Stimulated activated CD8-positive, alpha-beta memory T cell treated with anti-CD3 and anti-CD28 coated beads, Interleukin-15, amount 100 ng/mL, for 48 hours (primary cell): ENCODE measurements around the gene SLC41A2.
"Not testable (repeated sequence)": the region's sequence is repeated elsewhere in the genome, so short reads cannot be mapped to it uniquely, and the experiment has no call there.

Experiments used
- DNase-seq, 2 donors: peaks; one replicate each; pipeline ENCODE4 v3.0.0-alpha.2; 2020; ENCODE audit warnings: low read depth in 2 of 2

Gene SLC41A2

GRCh38 chr12:104958001-104958804 lies at the start of gene SLC41A2:
Gene SLC41A2, minus strand, starts transcription at chr12:104958290. Its CDS starts 29,763 bp downstream, at chr12:104928527.
- peak; percentile 76 to 79 for DNase-seq

GRCh38 chr12:105001476-105001875 lies 43.4 kb upstream of the SLC41A2 start:
- DNase-seq: no peak

GRCh38 chr12:104999347-104999685 lies 41.2 kb upstream of the SLC41A2 start:
- no peak for DNase-seq

- no peak for DNase-seq
Observed at GRCh38 chr12:104998423-104999346, 40.6 kb upstream of the SLC41A2 start.

- no peak for DNase-seq
Observed at GRCh38 chr12:104997541-104997940, 39.5 kb upstream of the SLC41A2 start.

- no peak for DNase-seq
Observed at GRCh38 chr12:104994336-104994735, 36.2 kb upstream of the SLC41A2 start.

GRCh38 chr12:104991565-104992128 lies 33.6 kb upstream of the SLC41A2 start:
- DNase-seq: no peak

- no peak for DNase-seq
Observed at GRCh38 chr12:104990950-104991349, 32.9 kb upstream of the SLC41A2 start.

GRCh38 chr12:104986022-104986941 lies 28.2 kb upstream of the SLC41A2 start, which contains the start of gene NOPCHAP1:
Gene NOPCHAP1, plus strand, starts transcription at chr12:104986316. Its CDS starts 37 bp downstream, at chr12:104986353.
- peak; percentile 76 to 79 for DNase-seq

GRCh38 chr12:104985206-104985605 lies 27.1 kb upstream of the SLC41A2 start:
- DNase-seq: no peak

GRCh38 chr12:104977688-104978087 lies 19.6 kb upstream of the SLC41A2 start:
- DNase-seq: not testable (repeated sequence)

GRCh38 chr12:104976703-104977102 lies 18.6 kb upstream of the SLC41A2 start:
- DNase-seq: no peak

GRCh38 chr12:104975587-104976343 lies 17.7 kb upstream of the SLC41A2 start:
- no peak for DNase-seq

- DNase-seq: no peak
Observed at GRCh38 chr12:104974626-104975290, 16.7 kb upstream of the SLC41A2 start.

- DNase-seq: no peak
Observed at GRCh38 chr12:104973250-104973649, 15.2 kb upstream of the SLC41A2 start.

GRCh38 chr12:104971306-104971705 lies 13.2 kb upstream of the SLC41A2 start:
- no peak for DNase-seq

GRCh38 chr12:104969343-104969742 lies 11.3 kb upstream of the SLC41A2 start:
- no peak for DNase-seq

- no peak for DNase-seq
Observed at GRCh38 chr12:104966677-104967076, 8.6 kb upstream of the SLC41A2 start.

- DNase-seq: no peak
Observed at GRCh38 chr12:104964856-104965205, 6.7 kb upstream of the SLC41A2 start.
